ENCODE data around the gene MAT2B. TPM values are rescaled to one million over a fixed set of nuclear protein-coding genes. Genes with fewer than 3 reads are reported as not detected.
A peak's percentile ranks its signal among the peaks of the same experiment; 100 is the strongest.

MAT2B gene
- total and polyA plus RNA-seq, 9 of the 15 experiments (the other 6 are each of a cell fraction or from before 2014, with no cell fraction given) = 32.0 to 57.7 (median 43.6) TPM

- ChIA-PET CTCF (ENCODE audit: low intra/inter-chr PET ratio) (no interaction called here), POLR2A (interaction anchor here (6.9 kb wide), 1 partner anchor 15 kb away, joined by 126 read pairs; the partner anchor contains the start of gene CCNG1)
- H3K4me1 ChIP-seq (replicated peaks in 1 of 2; ENCODE audit: control insufficient read depth in 2 of 2, insufficient read depth in 2 of 2, low read length in 2 of 2) = peaks cover 0 to 5% of the 10 kb centered on the region in 2 experiments; a peak in 1 of 5 replicates
- FAIRE-seq = no peak
- H2AFZ ChIP-seq (ENCODE audit: low read depth, low read length) = no peak overlapping the region
- no peak for DNase-seq (ENCODE audit: extremely low read depth in 1 of 4, low spot score in 3 of 4)
- no peak overlapping the region for H3K27ac ChIP-seq (ENCODE audit: extremely low read depth, low read depth, low read length)
- H3K27me3 ChIP-seq (ENCODE audit: control insufficient read depth in 2 of 2, insufficient read depth in 2 of 2, low read length in 2 of 2) = no peaks in the 10 kb centered on the region
- peaks cover 59% of the 10 kb centered on the region for H3K79me2 ChIP-seq (ENCODE audit: control insufficient read depth, insufficient read depth, low read length)
- H3K9me3 ChIP-seq (replicated peaks; ENCODE audit: control insufficient read depth, insufficient read depth, low read depth, low read length) = no peaks in the 10 kb centered on the region
- no peak overlapping the region for H3K4me2 ChIP-seq (ENCODE audit: insufficient read depth, low read length)
- no peak overlapping the region for H3K9ac ChIP-seq (ENCODE audit: insufficient read depth in 1 of 2, low read depth in 2 of 2, low read length in 2 of 2)
- ATAC-seq = no peak
- H3K9me1 ChIP-seq (ENCODE audit: control insufficient read depth, insufficient read depth, low read length) = no peaks in the 10 kb centered on the region
- no peaks in the 10 kb centered on the region for H4K20me1 ChIP-seq (replicated peaks; ENCODE audit: control insufficient read depth, insufficient read depth, low read length)
- peaks cover 46% of the 10 kb centered on the region for H3K36me3 ChIP-seq (ENCODE audit: control insufficient read depth, insufficient read depth, low read length)
- no peak overlapping the region for H3K4me3 ChIP-seq
- in situ Hi-C loops (cut with MboI) = no loop called here
- TF ChIP-seq ZNF316 (IDR thresholded peaks at IDR 0.05) (peak; percentile 88), MLLT1 (IDR thresholded peaks at IDR 0.05) (0 out of 4 replicates have a peak, but pooled peaks of 1 of the 2 experiments have one; percentile 14), ZNF512 (tag; IDR thresholded peaks at IDR 0.05) (peak; percentile 73; the same call in 1 of the 2 replicates), C11orf30 (IDR thresholded peaks at IDR 0.05; ENCODE audit: low read depth) (peak; percentile 77), NFE2 (IDR thresholded peaks at IDR 0.05; ENCODE audit: low read depth) (0 out of 2 replicates have a peak, but pooled peaks have one; percentile 6), MAFG (tag; conservative IDR thresholded peaks at IDR 0.05) (peak; percentile 39; the same call in 1 of the 2 replicates), ZNF586 (CRISPR knock-in tag; conservative IDR thresholded peaks at IDR 0.05) (no peak), CTCF (IDR thresholded peaks at IDR 0.05 in 2 of 3, conservative IDR thresholded peaks at IDR 0.05 in 1 of 3; ENCODE audit: insufficient read depth in 2 of 3, low read depth in 1 of 3, low read length in 3 of 3) (no peak)
- no TSS peak for BruUV-seq (replicated peaks)
- intact Hi-C loops (cut with micrococcal nuclease) = no loop called here
- WGBS (ENCODE audit: insufficient coverage, low coverage, missing lambda C conversion rate) = 47% methylated on average over 2 of the region's 2 CpGs
These were observed 49.3 kb upstream of the MAT2B start for GRCh38 chr5:163456029-163456589.

Data from K562 (cell line).